Vagina (tissue), 2 donors: ENCODE data around the gene CHD8.

Experiments used
- POLR2A ChIP-seq, 2 donors: fragments of 450-650 bp; IDR thresholded peaks; one replicate each; pipeline ENCODE4 v1.6.1; 2017; ENCODE audit warnings: antibody characterized with exemption in 2 of 2, mild to moderate bottlenecking in 2 of 2, moderate library complexity in 2 of 2
- TF ChIP-seq, protein P1 (sequence below), 3 experiments: fragments of 450-650 bp in 2 of 3; fragments of 200-600 bp in 1 of 3; sonication (generic) in 1 of 3; IDR thresholded peaks; one replicate each; pipeline ENCODE4 v1.5.1; 2017 to 2019; ENCODE audit warnings: antibody characterized with exemption in 3 of 3, mild to moderate bottlenecking in 2 of 3, moderate library complexity in 2 of 3

DNA sequence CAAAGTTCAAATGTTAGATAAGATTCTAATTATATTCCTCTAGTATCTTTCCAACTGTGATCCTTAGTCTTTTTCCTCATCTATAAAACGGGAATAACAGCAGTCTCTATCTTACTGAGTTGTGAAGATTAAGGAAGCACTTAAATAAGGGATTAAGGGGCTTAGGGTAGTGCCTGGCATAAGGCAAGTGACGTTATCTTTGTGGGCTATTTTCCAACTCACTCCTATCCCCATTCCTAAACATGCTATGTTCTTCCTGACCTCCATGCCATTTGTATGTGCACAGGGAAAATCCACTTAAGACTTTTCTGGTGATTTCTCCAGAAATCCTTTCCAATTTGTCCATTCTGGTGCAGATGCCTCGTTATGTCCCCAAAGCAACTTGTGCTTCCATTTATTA lies 105.4 kb downstream of the CHD8 start:
- TF ChIP-seq, protein P1, sequence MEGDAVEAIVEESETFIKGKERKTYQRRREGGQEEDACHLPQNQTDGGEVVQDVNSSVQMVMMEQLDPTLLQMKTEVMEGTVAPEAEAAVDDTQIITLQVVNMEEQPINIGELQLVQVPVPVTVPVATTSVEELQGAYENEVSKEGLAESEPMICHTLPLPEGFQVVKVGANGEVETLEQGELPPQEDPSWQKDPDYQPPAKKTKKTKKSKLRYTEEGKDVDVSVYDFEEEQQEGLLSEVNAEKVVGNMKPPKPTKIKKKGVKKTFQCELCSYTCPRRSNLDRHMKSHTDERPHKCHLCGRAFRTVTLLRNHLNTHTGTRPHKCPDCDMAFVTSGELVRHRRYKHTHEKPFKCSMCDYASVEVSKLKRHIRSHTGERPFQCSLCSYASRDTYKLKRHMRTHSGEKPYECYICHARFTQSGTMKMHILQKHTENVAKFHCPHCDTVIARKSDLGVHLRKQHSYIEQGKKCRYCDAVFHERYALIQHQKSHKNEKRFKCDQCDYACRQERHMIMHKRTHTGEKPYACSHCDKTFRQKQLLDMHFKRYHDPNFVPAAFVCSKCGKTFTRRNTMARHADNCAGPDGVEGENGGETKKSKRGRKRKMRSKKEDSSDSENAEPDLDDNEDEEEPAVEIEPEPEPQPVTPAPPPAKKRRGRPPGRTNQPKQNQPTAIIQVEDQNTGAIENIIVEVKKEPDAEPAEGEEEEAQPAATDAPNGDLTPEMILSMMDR (IDR thresholded peaks at IDR 0.05) = no peak
- TF ChIP-seq POLR2A (IDR thresholded peaks at IDR 0.05) = no peak
